Activated CD8-positive, alpha-beta memory T cell treated with anti-CD3 and anti-CD28 coated beads, Interleukin-2, amount 10 ng/mL, durations not matched to agents 7 days and 5 days (primary cell): ENCODE data around the gene RPL29. TPM values are rescaled to one million over a fixed set of nuclear protein-coding genes. Genes with fewer than 3 reads are reported as not detected.
A peak's percentile ranks its signal among the peaks of the same experiment; 100 is the strongest.
"Not testable (repeated sequence)": the region's sequence is repeated elsewhere in the genome, so short reads cannot be mapped to it uniquely, and the experiment has no call there.

ENCODE experiments used
- ATAC-seq: fragments of 150-1000 bp; cut with Tn5 transposase; one replicate; pipeline ENCODE4 v1.10.0; 2021; ENCODE audit warnings: moderate library complexity
- CTCF ChIA-PET: fragments of 350-600 bp; sonication (Branson Sonifier 250); formaldehyde crosslinking; loops from one replicate; lab custom pipeline; 2021; ENCODE audit warnings: antibody characterized with exemption; lab: Charles Lee
- DNase-seq: peaks from one replicate; pipeline ENCODE4 v3.0.0-alpha.2; 2020
- H3K27ac Mint-ChIP-seq: one replicate; pipeline ENCODE4 v1.8.0; 2021; ENCODE audit warnings: mild to moderate bottlenecking, mixed read lengths
- H3K27me3 Mint-ChIP-seq: one replicate; pipeline ENCODE4 v1.8.0; 2021; ENCODE audit warnings: mixed read lengths
- H3K36me3 Mint-ChIP-seq: one replicate; pipeline ENCODE4 v1.8.0; 2021; ENCODE audit warnings: mild to moderate bottlenecking, mixed read lengths
- H3K4me1 Mint-ChIP-seq: one replicate; pipeline ENCODE4 v1.8.0; 2021; ENCODE audit warnings: mixed read lengths
- H3K4me3 Mint-ChIP-seq: one replicate; pipeline ENCODE4 v1.8.0; 2021; ENCODE audit warnings: mild to moderate bottlenecking, moderate library complexity, mixed read lengths
- H3K9me3 Mint-ChIP-seq: one replicate; pipeline ENCODE4 v1.8.0; 2022; ENCODE audit warnings: low read depth, mixed read lengths
- total RNA-seq, 2 experiments: library from RNA; stranded (reverse); gene quantifications; one replicate each; pipeline ENCODE4 v1.2.3, GENCODE V29; 2021

RPL29 gene
- total RNA-seq, 2 experiments from 2014 or later, result 1,042 to 1,060 TPM

GRCh38 chr3:52034212-52034611 lies 38.5 kb upstream of the RPL29 start:
- Mint-ChIP-seq H3K27me3 (no peaks in the 10 kb centered on the region), H3K9me3 (no peaks in the 10 kb centered on the region), H3K36me3 (no peaks in the 10 kb centered on the region), H3K4me3 (no peak overlapping the region), H3K27ac (no peak overlapping the region), H3K4me1 (no peaks in the 10 kb centered on the region)
- CTCF ChIA-PET, result no interaction called here
- ATAC-seq (no peak), DNase-seq (no peak)

GRCh38 chr3:52033748-52034147 lies 38.1 kb upstream of the RPL29 start:
- H3K27me3 Mint-ChIP-seq, H3K4me3 Mint-ChIP-seq, CTCF ChIA-PET, H3K4me1 Mint-ChIP-seq, H3K27ac Mint-ChIP-seq, DNase-seq, ATAC-seq, H3K36me3 Mint-ChIP-seq, H3K9me3 Mint-ChIP-seq: not testable (repeated sequence)

- DNase-seq (no peak), ATAC-seq (no peak)
- Mint-ChIP-seq H3K27me3 (no peaks in the 10 kb centered on the region), H3K9me3 (no peaks in the 10 kb centered on the region), H3K36me3 (no peaks in the 10 kb centered on the region), H3K4me3 (no peak overlapping the region), H3K4me1 (no peaks in the 10 kb centered on the region), H3K27ac (no peak overlapping the region)
- CTCF ChIA-PET, result interaction anchor here (1.1 kb wide), 1 partner anchor 20 kb away, joined by 3 read pairs; no protein-coding TSS in a partner anchor
Measured at GRCh38 chr3:52032702-52033408, 37.2 kb upstream of the RPL29 start.

- Mint-ChIP-seq H3K27me3 (no peaks in the 10 kb centered on the region), H3K4me3 (no peak overlapping the region), H3K9me3 (no peaks in the 10 kb centered on the region), H3K36me3 (no peaks in the 10 kb centered on the region), H3K27ac (no peak overlapping the region), H3K4me1 (no peaks in the 10 kb centered on the region)
- CTCF ChIA-PET, result interaction anchor here (0.9 to 1.7 kb wide), 3 partner anchors 21 to 58 kb away, joined by 3 to 6 read pairs (median 3); partner anchors contain the start of gene ABHD14B
- ATAC-seq, result no peak
- DNase-seq, result no peak
Measured at GRCh38 chr3:52031896-52032295, 36.2 kb upstream of the RPL29 start.

DNA sequence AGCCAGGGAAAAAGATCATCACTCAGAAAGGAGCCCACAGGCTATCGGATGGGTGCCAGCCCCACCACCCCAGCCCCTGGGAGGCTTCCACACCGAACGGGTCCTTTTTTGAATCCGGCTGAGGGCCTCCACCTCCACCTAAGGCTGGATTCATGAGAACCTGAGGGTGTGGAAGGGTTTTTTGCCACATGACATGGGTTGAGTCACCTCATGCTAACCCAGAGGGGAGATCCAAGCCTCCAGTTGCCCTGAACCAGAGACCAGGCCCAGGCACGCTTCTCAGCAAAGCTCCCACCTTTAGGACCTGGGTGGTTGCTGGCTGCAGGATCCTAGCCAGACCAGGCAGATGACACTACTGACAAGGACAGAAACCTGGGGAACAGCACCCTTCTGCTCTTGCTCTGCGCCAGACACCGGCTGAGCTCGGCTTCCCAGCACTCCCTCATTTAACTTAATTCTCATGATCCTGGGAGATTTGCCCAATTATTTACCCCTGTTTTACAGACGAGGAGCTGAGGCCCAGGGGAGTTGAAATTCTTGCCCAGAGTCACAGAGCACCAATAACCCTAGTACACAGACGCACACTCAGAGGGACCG lies 35.1 kb upstream of the RPL29 start:
- H3K27ac Mint-ChIP-seq, result no peak overlapping the region
- H3K27me3 Mint-ChIP-seq, result no peaks in the 10 kb centered on the region
- CTCF ChIA-PET, result interaction anchor here (1.7 kb wide), 1 partner anchor 29 kb away, joined by 6 read pairs; no protein-coding TSS in a partner anchor
- ATAC-seq (peak; percentile 16), DNase-seq (no peak)
- H3K4me1 Mint-ChIP-seq, result no peaks in the 10 kb centered on the region
- H3K4me3 Mint-ChIP-seq, result no peak overlapping the region
- H3K36me3 Mint-ChIP-seq, result no peaks in the 10 kb centered on the region
- H3K9me3 Mint-ChIP-seq, result no peaks in the 10 kb centered on the region

DNA sequence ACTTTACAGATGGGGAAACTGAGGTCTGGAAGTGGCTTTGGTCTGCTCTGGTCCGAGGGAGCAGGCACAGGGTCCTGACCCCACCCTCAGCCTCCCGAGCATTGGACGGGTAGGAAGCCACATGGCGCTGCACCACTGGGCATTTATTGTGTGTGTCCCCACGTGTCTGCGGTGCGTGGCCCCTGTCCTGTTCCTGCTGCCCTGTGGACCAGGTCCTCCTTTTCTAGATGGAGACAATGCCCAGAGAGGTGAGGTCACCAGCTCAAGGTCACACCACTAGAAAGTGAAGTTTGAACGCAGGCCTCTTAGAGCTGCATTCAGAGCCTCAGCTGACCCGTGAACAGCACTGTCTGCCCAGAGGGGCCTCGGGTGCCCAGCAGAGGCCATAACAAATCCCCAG lies 33.8 kb upstream of the RPL29 start:
- CTCF ChIA-PET, result interaction anchor here (0.6 to 1.5 kb wide), 4 partner anchors 15 to 221 kb away, joined by 3 to 5 read pairs (median 3); no protein-coding TSS in a partner anchor
- no peaks in the 10 kb centered on the region for H3K36me3 Mint-ChIP-seq
- ATAC-seq, result no peak
- H3K4me1 Mint-ChIP-seq, result no peaks in the 10 kb centered on the region
- no peak overlapping the region for H3K27ac Mint-ChIP-seq
- no peak overlapping the region for H3K4me3 Mint-ChIP-seq
- DNase-seq, result no peak
- H3K9me3 Mint-ChIP-seq, result no peaks in the 10 kb centered on the region
- H3K27me3 Mint-ChIP-seq, result no peaks in the 10 kb centered on the region

- ATAC-seq, result no peak
- H3K27ac Mint-ChIP-seq, result no peak overlapping the region
- no peaks in the 10 kb centered on the region for H3K4me1 Mint-ChIP-seq
- CTCF ChIA-PET, result interaction anchor here (0.6 to 1.5 kb wide), 4 partner anchors 14 to 222 kb away, joined by 3 to 5 read pairs (median 3); no protein-coding TSS in a partner anchor
- no peak overlapping the region for H3K4me3 Mint-ChIP-seq
- no peak for DNase-seq
- no peaks in the 10 kb centered on the region for H3K9me3 Mint-ChIP-seq
- no peaks in the 10 kb centered on the region for H3K27me3 Mint-ChIP-seq
- no peaks in the 10 kb centered on the region for H3K36me3 Mint-ChIP-seq
Measured at GRCh38 chr3:52029053-52029452, 33.4 kb upstream of the RPL29 start.

GRCh38 chr3:52028572-52028971 lies 32.9 kb upstream of the RPL29 start:
- H3K4me1 Mint-ChIP-seq, result no peaks in the 10 kb centered on the region
- no peaks in the 10 kb centered on the region for H3K27me3 Mint-ChIP-seq
- DNase-seq (no peak), ATAC-seq (no peak)
- H3K36me3 Mint-ChIP-seq, result no peaks in the 10 kb centered on the region
- no peaks in the 10 kb centered on the region for H3K9me3 Mint-ChIP-seq
- CTCF ChIA-PET, result interaction anchor here (0.6 to 1.5 kb wide), 4 partner anchors 27 to 384 kb away, joined by 3 to 5 read pairs (median 3); no protein-coding TSS in a partner anchor
- H3K27ac Mint-ChIP-seq, result no peak overlapping the region
- H3K4me3 Mint-ChIP-seq, result no peak overlapping the region

DNA sequence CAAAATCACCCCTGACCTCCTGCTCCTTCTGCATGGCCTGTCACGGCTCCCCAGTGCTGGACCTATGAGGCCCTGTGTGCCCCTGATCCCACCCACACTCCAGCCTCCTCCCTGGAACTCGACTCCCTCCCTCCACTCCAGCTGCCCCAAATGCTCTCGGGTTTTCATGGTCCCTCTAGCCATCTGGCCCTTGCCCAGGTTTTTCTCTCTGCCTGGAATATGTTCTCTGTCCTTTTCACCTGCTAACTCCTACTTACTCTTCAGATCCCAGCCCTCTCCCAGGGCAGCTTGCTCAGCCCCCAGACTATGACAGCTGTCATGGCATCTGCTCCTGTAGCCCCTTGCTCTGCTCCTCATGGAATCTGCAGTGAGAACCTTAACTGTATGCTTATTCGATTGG lies 30.3 kb upstream of the RPL29 start:
- Mint-ChIP-seq H3K27ac (no peak overlapping the region), H3K27me3 (no peaks in the 10 kb centered on the region), H3K9me3 (no peaks in the 10 kb centered on the region), H3K4me3 (no peak overlapping the region), H3K4me1 (no peaks in the 10 kb centered on the region), H3K36me3 (no peaks in the 10 kb centered on the region)
- ATAC-seq (no peak), DNase-seq (no peak)
- CTCF ChIA-PET, result no interaction called here

- Mint-ChIP-seq H3K27ac (no peak overlapping the region), H3K27me3 (no peaks in the 10 kb centered on the region), H3K9me3 (no peaks in the 10 kb centered on the region), H3K4me1 (no peaks in the 10 kb centered on the region), H3K4me3 (no peak overlapping the region), H3K36me3 (no peaks in the 10 kb centered on the region)
- DNase-seq (no peak), ATAC-seq (no peak)
- CTCF ChIA-PET, result no interaction called here
Measured at GRCh38 chr3:52025453-52025852, 29.8 kb upstream of the RPL29 start.

DNA sequence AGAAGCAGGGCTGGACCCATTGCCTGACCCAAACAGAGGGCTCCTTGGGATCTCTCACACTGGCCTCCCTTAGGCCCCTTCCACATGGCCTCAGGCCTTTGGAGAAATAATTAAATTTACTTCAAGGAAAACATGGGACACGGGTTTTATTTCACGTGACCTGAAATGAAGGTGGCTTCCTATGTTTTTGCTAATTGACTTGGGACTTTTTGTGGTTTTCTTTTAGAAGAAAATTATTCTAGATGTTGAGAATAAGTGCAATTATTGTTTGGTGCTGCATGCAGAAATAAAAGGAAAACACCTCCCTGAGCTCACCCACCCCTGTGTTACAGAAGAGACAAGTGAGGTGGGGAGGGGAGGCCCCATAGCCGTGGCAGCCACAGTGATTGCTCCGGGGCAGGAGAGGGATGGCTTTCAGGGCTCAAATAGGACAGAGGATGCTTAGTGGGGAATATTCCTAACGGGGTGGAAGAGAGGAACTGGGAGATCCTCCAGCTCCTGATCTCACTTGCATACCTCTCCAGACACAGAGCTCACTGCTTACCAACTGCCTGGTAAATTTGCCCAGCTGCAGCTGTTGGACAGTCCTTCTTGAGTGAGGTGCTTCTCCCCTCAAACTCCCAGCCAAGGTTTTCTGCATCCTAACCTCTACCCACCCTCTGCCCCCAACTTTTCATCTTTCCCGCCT lies 29.2 kb upstream of the RPL29 start:
- CTCF ChIA-PET, result no interaction called here
- Mint-ChIP-seq H3K4me3 (no peak overlapping the region), H3K27ac (no peak overlapping the region), H3K27me3 (no peaks in the 10 kb centered on the region), H3K4me1 (no peaks in the 10 kb centered on the region), H3K36me3 (no peaks in the 10 kb centered on the region), H3K9me3 (no peaks in the 10 kb centered on the region)
- ATAC-seq, result no peak
- no peak for DNase-seq

- Mint-ChIP-seq H3K4me1 (no peaks in the 10 kb centered on the region), H3K36me3 (no peaks in the 10 kb centered on the region), H3K27ac (no peak overlapping the region), H3K4me3 (no peak overlapping the region), H3K9me3 (no peaks in the 10 kb centered on the region), H3K27me3 (no peaks in the 10 kb centered on the region)
- DNase-seq (no peak), ATAC-seq (no peak)
- CTCF ChIA-PET, result no interaction called here
Measured at GRCh38 chr3:52023860-52024764, 28.4 kb upstream of the RPL29 start.
